IMR-90 (cell line): ENCODE results near the gene STAG1. TPM values are rescaled to one million over a fixed set of nuclear protein-coding genes. Genes with fewer than 3 reads are reported as not detected.

Source experiments
- ATAC-seq: fragments of 200-7000 bp; cut with Tn5 transposase; 2 replicates; pipeline ENCODE4 v1.9.1; 2020; ENCODE audit warnings: low read depth, mild to moderate bottlenecking, moderate library complexity
- BruUV-seq: library from RNA; stranded (reverse); fragments of 400-500 nt; replicated peaks from 2 replicates; lab custom pipeline; 2021; lab: Mats Ljungman, UMichigan
- CTCF ChIA-PET: fragments of 300-600 bp; formaldehyde crosslinking; extraction: SDS; loops from one replicate; lab custom pipeline; 2021; ENCODE audit warnings: antibody characterized with exemption; lab: Yijun Ruan, JAX
- POLR2A ChIA-PET: fragments of 300-600 bp; sonication (Branson Sonifier 250); formaldehyde crosslinking; loops from one replicate; lab custom pipeline; 2022; ENCODE audit warnings: antibody characterized with exemption; ENCODE audit not compliant: unreplicated experiment; lab: Charles Lee
- DNase-seq: peaks from one replicate; pipeline ENCODE4 v3.0.0; 2013
- H2AFZ ChIP-seq: replicated peaks from 2 replicates; pipeline ENCODE3; 2013; ENCODE audit warnings: low read length, mild to moderate bottlenecking; ENCODE audit not compliant: poor library complexity
- H2AK5ac ChIP-seq: 2 replicates; pipeline ENCODE4 v1.6.1; 2013; ENCODE audit warnings: low read depth, low read length, inconsistent platforms
- H2AK9ac ChIP-seq: replicated peaks from 2 replicates; pipeline ENCODE3; 2013; ENCODE audit warnings: mild to moderate bottlenecking, low read depth, low read length, moderate library complexity; ENCODE audit not compliant: poor library complexity
- H2BK120ac ChIP-seq: 2 replicates; pipeline ENCODE4 v1.6.1; 2013; ENCODE audit warnings: low read depth, low read length, inconsistent platforms
- H2BK15ac ChIP-seq: 3 replicates; pipeline ENCODE4 v1.6.1; 2013; ENCODE audit warnings: low read depth, low read length, inconsistent platforms
- H2BK20ac ChIP-seq: 2 replicates; pipeline ENCODE4 v1.6.1; 2013; ENCODE audit warnings: low read depth, mild to moderate bottlenecking, inconsistent platforms, low read length, moderate library complexity
- H2BK5ac ChIP-seq: 2 replicates; pipeline ENCODE4 v1.6.1; 2013; ENCODE audit warnings: mild to moderate bottlenecking, low read depth, low read length, inconsistent platforms; ENCODE audit not compliant: poor library complexity, severe bottlenecking
- H3K14ac ChIP-seq: replicated peaks from 2 replicates; pipeline ENCODE4 v1.6.1; 2013; ENCODE audit warnings: low read depth, low read length, inconsistent platforms
- H3K18ac ChIP-seq: 2 replicates; pipeline ENCODE4 v1.6.1; 2013; ENCODE audit warnings: low read depth, low read length, control low read depth
- H3K23ac ChIP-seq: 2 replicates; pipeline ENCODE4 v1.6.1; 2013; ENCODE audit warnings: low read depth, low read length, inconsistent platforms
- H3K27ac ChIP-seq: 2 replicates; pipeline ENCODE4 v1.5.1; 2013; ENCODE audit warnings: mild to moderate bottlenecking, control low read depth, low read length; ENCODE audit not compliant: insufficient read depth
- H3K27me3 ChIP-seq: 2 replicates; pipeline ENCODE4 v1.6.1; 2013; ENCODE audit warnings: low read length; ENCODE audit not compliant: control insufficient read depth, insufficient read depth
- H3K36me3 ChIP-seq: 2 replicates; pipeline ENCODE4 v1.6.1; 2013; ENCODE audit warnings: low read length, mixed read lengths; ENCODE audit not compliant: control insufficient read depth, insufficient read depth
- H3K4ac ChIP-seq: 2 replicates; pipeline ENCODE4 v1.6.1; 2013; ENCODE audit warnings: low read depth, low read length, inconsistent platforms
- H3K4me1 ChIP-seq: 2 replicates; pipeline ENCODE4 v1.6.1; 2013; ENCODE audit warnings: low read length, mixed read lengths; ENCODE audit not compliant: control insufficient read depth, insufficient read depth
- H3K4me2 ChIP-seq: 2 replicates; pipeline ENCODE4 v1.6.1; 2013; ENCODE audit warnings: low read depth, mild to moderate bottlenecking, control low read depth, low read length, moderate library complexity
- H3K4me3 ChIP-seq: 2 replicates; pipeline ENCODE4 v1.5.1; 2013; ENCODE audit warnings: low read depth, mild to moderate bottlenecking, control low read depth, low read length, moderate library complexity; ENCODE audit not compliant: insufficient read depth
- H3K56ac ChIP-seq: 2 replicates; pipeline ENCODE4 v1.6.1; 2013; ENCODE audit warnings: low read length, inconsistent platforms; ENCODE audit not compliant: insufficient read depth; ENCODE audit errors: extremely low read depth
- H3K79me1 ChIP-seq, 2 experiments: 2 replicates each; pipeline ENCODE4 v1.6.1; 2013; ENCODE audit warnings: low read length in 2 of 2, inconsistent platforms in 1 of 2, low read depth in 1 of 2
- H3K9ac ChIP-seq: 2 replicates; pipeline ENCODE4 v1.6.1; 2013; ENCODE audit warnings: low read depth, low read length, control low read depth
- H3K9me1 ChIP-seq: 2 replicates; pipeline ENCODE4 v1.6.1; 2013; ENCODE audit warnings: low read length, inconsistent platforms; ENCODE audit not compliant: insufficient read depth
- H3K9me3 ChIP-seq: 2 replicates; pipeline ENCODE4 v1.6.1; 2013; ENCODE audit warnings: low read length; ENCODE audit not compliant: control insufficient read depth, insufficient read depth
- H4K20me1 ChIP-seq: 2 replicates; pipeline ENCODE4 v1.6.1; 2013; ENCODE audit warnings: low read length, inconsistent platforms; ENCODE audit not compliant: insufficient read depth
- H4K5ac ChIP-seq: 2 replicates; pipeline ENCODE4 v1.6.1; 2013; ENCODE audit warnings: mild to moderate bottlenecking, low read depth, low read length, control low read depth
- H4K8ac ChIP-seq, 2 experiments: 2 replicates each; pipeline ENCODE4 v1.6.1; 2013; ENCODE audit warnings: low read depth in 2 of 2, low read length in 2 of 2, control low read depth in 1 of 2, inconsistent platforms in 1 of 2
- H4K91ac ChIP-seq: 2 replicates; pipeline ENCODE4 v1.6.1; 2013; ENCODE audit warnings: low read depth, low read length, inconsistent platforms; ENCODE audit not compliant: insufficient read depth
- BHLHE40 ChIP-seq: fragments of 150-350 bp; IDR thresholded peaks from 2 replicates; pipeline ENCODE4 v1.6.1; 2016; ENCODE audit warnings: mild to moderate bottlenecking, low read depth, low read length
- CEBPB ChIP-seq: IDR thresholded peaks from 2 replicates; pipeline ENCODE4 v1.6.1; 2012; ENCODE audit warnings: low read depth, low read length, improper control_type of control experiment
- CHD1 ChIP-seq: IDR thresholded peaks from 2 replicates; pipeline ENCODE4 v1.6.1; 2012; ENCODE audit warnings: low read depth, low read length, improper control_type of control experiment
- MAFK ChIP-seq: IDR thresholded peaks from 2 replicates; pipeline ENCODE4 v1.6.1; 2012; ENCODE audit warnings: low read depth, low read length, improper control_type of control experiment
- MAZ ChIP-seq: IDR thresholded peaks from 2 replicates; pipeline ENCODE4 v1.6.1; 2012; ENCODE audit warnings: low read depth, mild to moderate bottlenecking, low read length, improper control_type of control experiment, moderate library complexity, borderline replicate concordance
- MXI1 ChIP-seq: IDR thresholded peaks from 2 replicates; pipeline ENCODE4 v1.6.1; 2012; ENCODE audit warnings: low read depth, mild to moderate bottlenecking, low read length, moderate library complexity, borderline replicate concordance
- NFE2L2 ChIP-seq: fragments of 150-350 bp; IDR thresholded peaks from 2 replicates; pipeline ENCODE4 v1.6.1; 2016; ENCODE audit warnings: low read depth, mild to moderate bottlenecking, low read length
- RAD21 ChIP-seq: IDR thresholded peaks from 2 replicates; pipeline ENCODE4 v1.6.1; 2012; ENCODE audit warnings: low read length, improper control_type of control experiment
- RCOR1 ChIP-seq: IDR thresholded peaks from 2 replicates; pipeline ENCODE4 v1.6.1; 2012; ENCODE audit warnings: mild to moderate bottlenecking, low read length, improper control_type of control experiment; ENCODE audit not compliant: insufficient replicate concordance
- RFX5 ChIP-seq: IDR thresholded peaks from 2 replicates; pipeline ENCODE4 v1.8.0; 2012; ENCODE audit warnings: low read depth, mild to moderate bottlenecking, low read length, moderate library complexity
- WGBS, 2 experiments: methylation state at CpG; one replicate each; pipeline versions ENCODE4 v1.1.5 to v1.1.7; 2013; ENCODE audit warnings: missing lambda C conversion rate in 2 of 2; ENCODE audit not compliant: insufficient read length in 1 of 2; ENCODE audit errors: extremely low coverage in 2 of 2; 5-methylcytosine and 5-hydroxymethylcytosine counted together
- dilution Hi-C: fragments of 300-500 bp; cut with HindIII; formaldehyde crosslinking; loops from one replicate; pipeline ENCODE4 v1.14.3; 2018; ENCODE audit warnings: low sequenced_read_pairs; ENCODE audit not compliant: unreplicated experiment
- in situ Hi-C: fragments of 300-500 bp; cut with MboI; formaldehyde crosslinking; loops from 3 replicates; pipeline ENCODE4 v1.14.3; 2019; ENCODE audit warnings: low sequenced_read_pairs, inconsistent platforms, mixed read lengths
- intact Hi-C: fragments of 100-400 bp; cut with micrococcal nuclease; formaldehyde crosslinking; loops from 2 replicates; pipeline ENCODE4 v1.10.0; 2022
- polyA plus RNA-seq, 3 experiments: library from polyadenylated mRNA; depleted of rRNA; stranded (reverse); fragments of >200 nt; gene quantifications; 2 replicates each; pipeline ENCODE4 v1.2.3, GENCODE V29; 2012; ENCODE audit warnings: low replicate concordance in 1 of 3
- total RNA-seq: library from RNA; depleted of rRNA; stranded (reverse); fragments of >200 nt; gene quantifications from 2 replicates; pipeline ENCODE4 v1.2.3, GENCODE V29; 2012
- TF ChIP-seq, protein P1 (sequence below): fragments of 150-350 bp; IDR thresholded peaks from 2 replicates; pipeline ENCODE4 v1.6.1; 2017; ENCODE audit warnings: mild to moderate bottlenecking, antibody characterized with exemption, low read length, low read depth
- TF ChIP-seq, protein P2 (sequence below): fragments of 150-350 bp; IDR thresholded peaks from 2 replicates; pipeline ENCODE4 v1.6.1; 2016; ENCODE audit warnings: low read depth, mild to moderate bottlenecking, low read length, moderate library complexity, borderline replicate concordance
- TF ChIP-seq, protein P3 (sequence below): conservative IDR thresholded peaks from 2 replicates; pipeline ENCODE4 v1.5.1; 2012; ENCODE audit warnings: mild to moderate bottlenecking, low read depth, low read length, improper control_type of control experiment

The STAG1 gene
- total and polyA plus RNA-seq, 2 of the 4 experiments (the other 2 are of a cell fraction), result 9.6 to 32.3 TPM

DNA sequence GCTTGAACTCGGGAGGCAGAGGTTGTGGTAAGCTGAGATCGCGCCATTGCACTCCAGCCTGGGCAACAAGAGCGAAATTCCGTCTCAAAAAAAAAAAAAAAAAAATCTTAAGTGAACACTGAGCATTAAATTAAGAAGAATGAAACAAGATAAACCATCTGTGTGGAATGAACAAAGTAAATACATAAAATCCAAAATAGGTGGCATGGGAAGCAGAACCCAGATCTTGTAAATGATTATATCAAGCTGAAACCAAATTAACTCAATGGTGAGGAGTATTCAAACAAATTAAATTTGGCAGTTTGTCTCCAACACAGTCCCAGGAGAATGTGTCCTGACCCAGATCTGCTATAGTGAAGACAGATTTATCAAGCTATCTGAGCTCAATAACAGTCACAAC is 32.1 kb downstream of the STAG1 start:
- Histone ChIP-seq H3K9me3 (no peaks in the 10 kb centered on the region), H3K18ac (no peak overlapping the region), H3K56ac (no peak overlapping the region), H3K36me3 (peaks cover 3% of the 10 kb centered on the region; the same call in 1 of the 2 replicates), H3K27me3 (no peaks in the 10 kb centered on the region), H2BK120ac (no peak overlapping the region), H4K91ac (no peak overlapping the region), H3K9ac (no peak overlapping the region), H3K23ac (no peak overlapping the region), H2BK20ac (no peak overlapping the region), H2AFZ (no peak overlapping the region), H3K79me1 (peaks cover 11 to 40% of the 10 kb centered on the region in 2 experiments), H2BK15ac (no peak overlapping the region), H4K8ac (no peak overlapping the region), H3K9me1 (no peaks in the 10 kb centered on the region), H3K27ac (no peak overlapping the region), H3K4me1 (no peaks in the 10 kb centered on the region; the same call in 1 of the 2 replicates), H3K4me2 (no peak overlapping the region), H2BK5ac (no peak overlapping the region), H2AK9ac (no peak overlapping the region), H3K4ac (no peak overlapping the region), H2AK5ac (no peak overlapping the region), H3K4me3 (no peak overlapping the region), H4K5ac (no peak overlapping the region), H3K14ac (no peak overlapping the region), H4K20me1 (no peaks in the 10 kb centered on the region; the same call in 1 of the 2 replicates)
- dilution Hi-C loops (no loop called here), intact Hi-C loops (no loop called here), in situ Hi-C loops (no loop called here)
- no TSS peak for BruUV-seq
- no CpG with 5 or more reads among the region's 5 CpGs for WGBS, 2 experiments
- ChIA-PET CTCF (no interaction called here), POLR2A (interaction anchor here (0.6 kb wide), 2 partner anchors 9 to 22 kb away, joined by 4 to 12 read pairs; no protein-coding TSS in a partner anchor)
- TF ChIP-seq, protein P1, sequence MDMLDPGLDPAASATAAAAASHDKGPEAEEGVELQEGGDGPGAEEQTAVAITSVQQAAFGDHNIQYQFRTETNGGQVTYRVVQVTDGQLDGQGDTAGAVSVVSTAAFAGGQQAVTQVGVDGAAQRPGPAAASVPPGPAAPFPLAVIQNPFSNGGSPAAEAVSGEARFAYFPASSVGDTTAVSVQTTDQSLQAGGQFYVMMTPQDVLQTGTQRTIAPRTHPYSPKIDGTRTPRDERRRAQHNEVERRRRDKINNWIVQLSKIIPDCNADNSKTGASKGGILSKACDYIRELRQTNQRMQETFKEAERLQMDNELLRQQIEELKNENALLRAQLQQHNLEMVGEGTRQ, result no peak
- TF ChIP-seq MAZ, result no peak
- no peak for TF ChIP-seq MXI1
- no peak for TF ChIP-seq RAD21
- TF ChIP-seq CEBPB, result no peak
- TF ChIP-seq CHD1, result no peak
- TF ChIP-seq BHLHE40, result no peak
- no peak for TF ChIP-seq NFE2L2
- no peak for TF ChIP-seq RCOR1
- TF ChIP-seq, protein P2, sequence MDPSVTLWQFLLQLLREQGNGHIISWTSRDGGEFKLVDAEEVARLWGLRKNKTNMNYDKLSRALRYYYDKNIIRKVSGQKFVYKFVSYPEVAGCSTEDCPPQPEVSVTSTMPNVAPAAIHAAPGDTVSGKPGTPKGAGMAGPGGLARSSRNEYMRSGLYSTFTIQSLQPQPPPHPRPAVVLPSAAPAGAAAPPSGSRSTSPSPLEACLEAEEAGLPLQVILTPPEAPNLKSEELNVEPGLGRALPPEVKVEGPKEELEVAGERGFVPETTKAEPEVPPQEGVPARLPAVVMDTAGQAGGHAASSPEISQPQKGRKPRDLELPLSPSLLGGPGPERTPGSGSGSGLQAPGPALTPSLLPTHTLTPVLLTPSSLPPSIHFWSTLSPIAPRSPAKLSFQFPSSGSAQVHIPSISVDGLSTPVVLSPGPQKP, result no peak
- no peak for TF ChIP-seq RFX5
- TF ChIP-seq, protein P3, sequence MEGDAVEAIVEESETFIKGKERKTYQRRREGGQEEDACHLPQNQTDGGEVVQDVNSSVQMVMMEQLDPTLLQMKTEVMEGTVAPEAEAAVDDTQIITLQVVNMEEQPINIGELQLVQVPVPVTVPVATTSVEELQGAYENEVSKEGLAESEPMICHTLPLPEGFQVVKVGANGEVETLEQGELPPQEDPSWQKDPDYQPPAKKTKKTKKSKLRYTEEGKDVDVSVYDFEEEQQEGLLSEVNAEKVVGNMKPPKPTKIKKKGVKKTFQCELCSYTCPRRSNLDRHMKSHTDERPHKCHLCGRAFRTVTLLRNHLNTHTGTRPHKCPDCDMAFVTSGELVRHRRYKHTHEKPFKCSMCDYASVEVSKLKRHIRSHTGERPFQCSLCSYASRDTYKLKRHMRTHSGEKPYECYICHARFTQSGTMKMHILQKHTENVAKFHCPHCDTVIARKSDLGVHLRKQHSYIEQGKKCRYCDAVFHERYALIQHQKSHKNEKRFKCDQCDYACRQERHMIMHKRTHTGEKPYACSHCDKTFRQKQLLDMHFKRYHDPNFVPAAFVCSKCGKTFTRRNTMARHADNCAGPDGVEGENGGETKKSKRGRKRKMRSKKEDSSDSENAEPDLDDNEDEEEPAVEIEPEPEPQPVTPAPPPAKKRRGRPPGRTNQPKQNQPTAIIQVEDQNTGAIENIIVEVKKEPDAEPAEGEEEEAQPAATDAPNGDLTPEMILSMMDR, result no peak
- no peak for TF ChIP-seq MAFK
- no peak for DNase-seq
- ATAC-seq, result no peak
